GM18508 (cell line): ENCODE results near the gene NT5E.

Experiments
- ATAC-seq: cut with Tn5 transposase; IDR thresholded peaks from one replicate; pipeline ENCODE4 v1.9.1; 2021; ENCODE audit warnings: moderate number of reproducible peaks; ENCODE audit not compliant: insufficient read depth, unreplicated experiment

NT5E gene

DNA sequence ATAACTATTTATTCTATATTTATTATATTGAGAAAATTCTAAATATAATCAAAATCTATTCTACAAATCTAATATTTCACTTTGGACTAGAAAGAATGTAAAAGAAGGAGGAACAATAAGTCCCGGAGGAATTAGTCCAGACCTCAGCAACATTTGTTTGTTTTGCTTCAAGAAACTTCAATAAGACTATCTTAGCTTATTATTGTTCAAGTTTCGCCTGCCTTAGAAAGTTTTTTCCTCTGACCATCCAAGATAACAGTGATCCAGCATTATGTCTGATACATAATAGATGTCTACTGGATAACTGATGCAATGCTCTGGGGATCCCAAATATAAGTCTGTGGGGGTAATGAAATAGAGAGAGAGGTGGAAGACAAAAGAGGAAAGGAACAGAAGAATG is 28.7 kb upstream of the NT5E start:
- no peak for ATAC-seq

DNA sequence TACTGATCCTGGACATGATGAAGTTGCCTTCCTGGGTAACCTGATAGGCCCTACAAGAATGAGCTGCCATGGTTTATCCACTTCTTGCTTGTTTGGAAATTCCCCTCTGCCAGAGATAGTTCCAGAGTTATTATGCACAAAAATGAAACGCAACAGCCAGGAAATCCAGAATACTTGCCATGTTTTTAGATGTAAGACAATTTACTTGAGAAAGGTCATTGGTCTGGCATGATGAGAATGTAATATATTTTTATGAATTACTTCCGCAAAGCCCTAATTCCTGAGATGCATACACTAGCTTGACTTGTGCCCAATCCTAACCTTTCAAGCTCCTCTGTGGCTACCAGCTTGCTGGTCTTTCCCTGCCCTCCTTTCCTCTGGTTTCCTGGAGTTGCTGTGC is 27.9 kb upstream of the NT5E start:
- ATAC-seq: no peak

DNA sequence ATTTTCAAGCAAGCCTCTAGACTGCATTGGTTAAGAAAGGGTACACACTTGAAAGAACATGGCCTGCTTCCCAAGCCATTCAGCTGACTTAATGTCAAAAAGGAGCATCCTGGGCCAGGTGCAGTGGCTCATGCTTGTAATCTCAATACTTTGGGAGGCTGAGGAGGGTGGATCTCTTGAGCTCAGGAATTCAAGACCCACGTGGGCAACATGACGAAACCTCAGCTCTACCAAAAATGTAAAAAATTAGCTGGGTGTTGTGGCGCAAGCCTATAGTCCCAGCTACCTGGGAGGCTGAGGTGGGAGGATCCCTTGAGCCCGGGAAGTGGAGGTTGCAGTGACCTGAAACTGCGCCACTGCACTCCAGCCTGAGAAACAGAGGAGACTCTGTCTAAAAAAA is 26.9 kb upstream of the NT5E start:
- no peak for ATAC-seq

DNA sequence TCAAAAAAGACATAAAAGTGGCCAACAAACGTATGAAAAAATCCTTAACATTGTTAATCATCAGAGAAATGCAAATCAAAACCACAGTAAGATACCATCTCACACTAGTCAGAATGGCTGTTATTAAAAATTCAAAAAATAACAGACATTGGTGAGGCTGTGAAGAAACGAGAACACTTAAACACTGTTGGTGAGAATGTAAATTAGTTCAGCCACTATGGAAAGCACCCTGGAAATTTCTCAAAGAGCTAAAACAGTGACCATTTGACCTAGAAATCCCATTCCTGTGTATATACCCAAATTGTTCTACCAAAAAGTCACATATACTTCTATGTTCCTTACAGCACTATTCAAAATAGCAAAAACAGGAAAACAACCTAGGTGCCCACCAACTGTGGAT is 24.9 kb upstream of the NT5E start:
- ATAC-seq: no peak

DNA sequence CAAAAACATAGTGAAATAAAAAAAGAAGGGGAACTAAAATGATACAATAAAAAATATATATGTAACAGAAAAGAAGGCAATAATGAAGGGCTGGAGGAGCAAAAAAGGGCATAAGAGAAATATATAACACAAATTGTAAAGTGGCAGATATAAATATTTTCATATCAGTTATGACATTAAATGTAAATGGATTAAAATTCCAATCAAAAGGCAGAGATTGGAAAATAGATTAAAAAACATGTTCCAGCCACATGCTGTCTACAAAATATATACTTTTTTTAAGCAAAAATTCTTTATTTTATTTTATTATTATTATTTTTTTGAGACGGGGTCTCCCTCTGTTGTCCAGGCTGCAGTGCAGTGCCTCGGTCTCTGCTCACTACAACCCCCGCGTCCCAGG is 23.9 kb upstream of the NT5E start:
- ATAC-seq: no peak

DNA sequence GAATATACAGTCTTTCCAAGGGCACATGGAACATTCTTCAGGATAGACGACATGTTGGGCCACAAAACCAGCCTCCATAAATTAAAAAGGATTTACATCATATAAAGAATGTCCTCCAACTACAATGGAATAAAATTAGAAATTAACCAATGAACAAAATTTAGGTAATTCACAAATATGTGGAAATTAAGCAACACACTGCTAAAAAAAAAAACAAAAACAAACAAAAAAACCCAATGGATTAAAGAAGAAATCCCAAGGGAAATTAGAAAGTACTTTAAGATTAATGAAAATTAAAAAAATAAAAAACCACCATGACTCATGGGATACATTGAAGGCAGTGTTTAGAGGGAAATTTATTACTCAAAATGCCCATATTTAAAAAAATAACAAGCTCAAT is 21.4 kb upstream of the NT5E start:
- ATAC-seq: no peak

DNA sequence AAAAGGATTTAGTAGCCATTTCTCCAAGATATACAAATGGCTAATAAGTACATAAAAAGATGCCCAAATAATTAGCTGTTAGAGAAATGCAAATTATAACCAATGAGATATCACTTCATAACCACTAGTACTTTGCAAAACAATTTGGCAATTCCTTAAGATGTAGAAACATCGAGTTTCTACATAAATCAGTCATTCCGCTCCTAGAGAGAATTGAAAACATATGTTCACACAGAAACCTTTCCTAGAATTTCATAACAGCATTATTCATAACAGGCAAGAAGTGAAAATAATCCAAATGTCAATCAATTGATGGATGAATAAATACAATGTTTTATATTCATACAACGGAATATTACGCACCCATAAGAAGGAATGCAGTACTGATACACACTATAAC is 20.5 kb upstream of the NT5E start:
- ATAC-seq: no peak

DNA sequence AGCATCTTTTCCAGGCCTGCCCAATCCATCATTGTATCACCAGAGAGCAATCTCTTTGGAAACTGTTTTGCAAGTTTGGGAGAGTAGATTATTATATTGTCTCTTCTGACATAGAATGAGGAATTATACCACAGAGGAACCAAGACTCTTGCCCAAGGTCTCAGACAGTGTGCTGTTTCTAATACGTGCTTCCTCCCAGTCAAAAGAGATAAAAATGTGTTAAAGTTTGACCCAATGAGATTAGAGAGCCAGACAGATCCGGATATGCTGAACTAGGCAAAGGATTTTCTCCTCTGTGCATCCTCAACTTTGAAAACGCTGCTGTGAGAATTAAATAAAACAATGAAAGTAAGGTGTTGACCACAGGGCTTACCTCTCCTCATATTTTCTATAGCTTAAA is 18.6 kb upstream of the NT5E start:
- no peak for ATAC-seq

DNA sequence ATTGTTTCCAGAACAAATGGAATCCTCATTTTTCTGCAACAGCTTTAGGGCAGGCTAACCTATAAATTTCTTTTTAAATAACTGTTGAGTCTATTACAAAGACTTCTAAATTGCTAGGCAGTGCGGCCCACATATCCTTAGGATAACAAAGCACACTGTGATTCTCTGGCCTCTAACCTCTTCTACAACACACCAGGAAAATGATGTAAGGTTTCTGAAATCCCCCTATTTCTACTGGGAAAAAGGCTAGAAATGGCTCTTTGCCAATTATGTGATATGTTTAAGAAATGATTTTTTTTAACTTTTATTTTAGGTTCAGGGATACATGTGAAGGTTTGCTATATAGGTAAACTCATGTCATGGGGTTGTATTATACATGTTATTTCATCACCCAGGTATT is 17.3 kb upstream of the NT5E start:
- no peak for ATAC-seq

DNA sequence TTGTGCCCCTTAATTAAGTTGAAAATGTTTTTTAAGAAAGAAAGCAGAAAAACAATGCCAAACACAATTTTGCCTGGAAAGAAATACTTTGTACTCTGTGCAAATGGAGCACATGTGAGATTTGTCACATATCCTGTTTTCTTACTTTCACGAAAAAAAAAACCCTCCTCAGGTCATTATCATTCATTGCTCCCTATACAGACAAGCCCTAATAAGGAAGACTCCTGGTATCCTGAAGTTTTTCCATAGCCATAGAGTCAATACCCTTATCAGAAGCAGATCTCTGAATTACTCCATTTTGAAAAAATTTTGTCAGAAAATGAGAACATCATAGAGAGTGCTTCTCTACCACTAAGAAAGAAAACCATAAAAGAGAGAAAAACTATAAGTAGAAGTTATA is 14.0 kb upstream of the NT5E start:
- ATAC-seq: no peak

DNA sequence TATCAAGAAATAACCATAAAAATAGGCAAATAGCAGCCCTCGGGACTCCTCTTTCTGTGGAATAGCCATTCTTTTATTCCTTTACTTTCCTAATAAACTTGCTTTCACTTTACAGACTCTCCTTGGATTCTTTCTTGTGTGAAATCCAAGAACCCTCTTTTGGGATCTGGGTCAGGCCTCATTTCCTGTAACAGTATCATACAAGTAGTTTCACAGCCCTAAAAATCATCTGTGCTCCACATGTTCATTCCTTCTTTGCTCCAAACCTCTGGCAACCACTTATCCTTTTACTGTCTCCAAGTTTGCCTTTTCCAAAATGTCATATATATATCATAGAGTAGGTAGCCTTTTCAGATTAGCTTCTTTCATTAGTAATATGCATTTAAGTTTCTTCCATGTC is 13.5 kb upstream of the NT5E start:
- ATAC-seq: no peak

DNA sequence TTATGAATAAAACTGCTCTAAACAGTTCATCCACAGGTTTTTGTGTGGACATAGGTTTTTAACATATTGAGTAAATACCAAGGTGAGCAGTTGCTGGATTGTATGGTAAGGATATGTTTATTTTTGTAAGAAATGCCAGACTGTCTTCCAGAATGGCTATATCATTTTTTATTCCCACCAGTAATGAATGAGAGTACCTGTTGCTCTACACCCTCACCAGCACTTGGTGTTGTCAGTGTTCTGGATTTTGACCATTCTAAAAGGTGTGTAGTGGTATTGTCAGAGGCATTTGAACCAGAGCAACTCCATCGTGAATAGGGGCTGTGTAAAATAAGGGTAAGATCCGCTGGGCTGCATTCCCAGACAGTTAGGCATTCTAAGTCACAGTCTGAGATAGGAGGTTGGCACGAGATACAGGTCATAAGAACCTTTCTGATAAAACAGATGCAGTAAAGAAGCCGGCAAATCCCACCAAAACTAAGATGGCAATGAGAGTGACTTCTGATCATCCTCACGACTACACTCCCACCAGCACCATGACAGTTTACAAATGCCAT is 12.9 kb upstream of the NT5E start:
- no peak for ATAC-seq

DNA sequence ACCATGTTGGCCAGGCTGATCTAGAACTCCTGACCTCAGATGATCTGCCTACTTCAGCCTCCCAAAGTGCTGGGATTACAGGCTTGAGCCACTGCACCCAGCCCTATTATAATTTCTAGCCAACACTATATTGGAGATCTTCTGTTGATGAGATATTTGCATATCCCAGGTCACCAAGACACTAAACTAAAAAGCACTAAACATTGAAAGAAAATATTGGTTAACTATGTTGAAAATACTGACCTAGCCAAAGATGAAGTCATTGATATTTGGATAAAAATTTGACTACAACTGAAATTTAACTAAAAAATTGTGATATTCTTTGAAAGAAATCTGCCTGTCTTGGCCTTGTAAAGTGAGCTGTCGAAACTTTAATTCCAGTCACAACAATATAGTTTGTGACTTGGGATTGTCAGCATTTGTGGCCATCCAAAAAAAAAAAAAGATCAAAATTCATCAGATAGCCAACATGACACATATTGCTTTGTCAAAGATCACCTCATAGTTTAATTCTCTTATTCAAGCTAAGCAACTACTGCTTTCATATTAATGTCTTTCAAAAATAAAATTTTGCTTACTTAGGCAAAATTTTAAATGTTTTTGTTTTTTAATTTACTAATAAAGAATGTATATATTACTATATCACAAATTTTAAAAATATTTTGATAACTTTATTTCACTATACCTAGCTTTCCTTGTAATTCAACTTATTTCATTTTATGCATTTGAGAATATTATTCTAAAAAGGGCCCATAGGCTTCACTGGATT is 6.3 kb upstream of the NT5E start:
- ATAC-seq: no peak

DNA sequence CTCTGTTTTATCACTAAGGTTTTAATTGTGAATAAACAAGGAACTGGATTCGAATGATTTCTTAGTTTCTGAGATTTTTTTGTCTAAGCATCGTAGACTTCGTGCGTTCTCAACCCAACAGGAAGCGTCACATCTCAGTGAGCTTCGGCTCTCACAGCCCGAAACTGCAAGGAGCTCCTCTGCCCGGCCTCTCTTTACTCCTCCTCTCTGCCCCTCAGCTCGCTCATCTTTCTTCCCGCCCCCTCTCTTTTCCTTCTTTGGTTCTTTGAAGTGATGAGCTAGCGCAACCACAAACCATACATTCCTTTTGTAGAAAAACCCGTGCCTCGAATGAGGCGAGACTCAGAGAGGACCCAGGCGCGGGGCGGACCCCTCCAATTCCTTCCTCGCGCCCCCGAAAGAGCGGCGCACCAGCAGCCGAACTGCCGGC is 480 bp upstream of the NT5E start:
- peak; percentile 62 for ATAC-seq

DNA sequence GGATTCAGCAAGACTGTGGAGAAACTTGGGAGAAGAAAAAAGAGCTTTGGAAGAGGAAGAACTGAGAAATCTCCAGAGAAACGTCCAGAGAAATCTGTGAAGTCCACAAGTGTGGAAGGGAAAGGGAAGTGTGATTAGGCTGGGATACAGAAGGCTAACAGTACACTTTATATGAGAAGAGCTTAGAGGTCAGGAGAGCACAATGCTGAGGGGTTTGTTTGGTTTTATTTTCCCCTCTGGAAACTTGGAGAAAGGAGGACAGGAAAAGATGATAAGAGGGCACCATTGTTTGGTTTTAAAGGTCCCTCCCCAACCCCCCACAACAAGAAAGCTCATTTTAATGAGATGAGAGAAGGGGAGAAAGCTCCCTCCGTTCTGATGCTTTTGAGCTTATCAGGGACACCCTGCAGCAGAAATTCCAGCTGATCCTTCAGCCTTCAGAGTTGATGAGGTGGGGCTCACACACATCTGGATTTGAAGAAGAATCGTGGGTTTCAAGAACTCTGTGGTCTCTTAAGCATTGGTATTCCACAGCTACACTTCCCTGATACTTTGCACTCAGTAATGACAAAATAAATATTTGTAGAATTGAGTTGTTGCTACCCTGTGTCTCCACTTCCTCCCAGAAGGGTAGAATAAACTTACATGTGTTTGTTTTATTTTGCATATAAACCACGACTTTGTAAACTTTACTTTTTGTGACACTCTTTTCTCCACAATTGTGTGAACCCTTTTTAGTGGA is 1.9 kb downstream of the NT5E start:
- ATAC-seq: no peak

DNA sequence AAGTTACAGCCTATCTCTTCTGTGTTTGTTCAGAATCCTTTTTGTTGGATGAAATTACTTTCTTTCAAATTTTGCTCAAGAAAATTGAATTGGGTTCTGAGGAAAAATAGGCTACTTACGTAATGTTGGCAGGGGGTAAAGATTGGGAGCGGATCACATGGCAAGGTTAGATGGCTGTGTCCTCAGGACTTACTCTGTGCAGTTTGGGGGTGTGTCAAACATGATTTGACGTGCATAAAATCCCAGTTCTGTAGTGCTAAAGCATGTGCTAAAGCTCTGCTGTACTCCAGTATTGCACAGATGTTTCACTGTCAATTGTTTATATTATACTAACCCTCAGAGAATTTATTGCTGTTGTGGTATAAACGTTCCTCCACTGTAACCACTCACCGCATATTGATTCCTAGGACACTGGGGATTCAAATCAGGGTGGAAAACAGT is 2.6 kb downstream of the NT5E start:
- no peak for ATAC-seq

DNA sequence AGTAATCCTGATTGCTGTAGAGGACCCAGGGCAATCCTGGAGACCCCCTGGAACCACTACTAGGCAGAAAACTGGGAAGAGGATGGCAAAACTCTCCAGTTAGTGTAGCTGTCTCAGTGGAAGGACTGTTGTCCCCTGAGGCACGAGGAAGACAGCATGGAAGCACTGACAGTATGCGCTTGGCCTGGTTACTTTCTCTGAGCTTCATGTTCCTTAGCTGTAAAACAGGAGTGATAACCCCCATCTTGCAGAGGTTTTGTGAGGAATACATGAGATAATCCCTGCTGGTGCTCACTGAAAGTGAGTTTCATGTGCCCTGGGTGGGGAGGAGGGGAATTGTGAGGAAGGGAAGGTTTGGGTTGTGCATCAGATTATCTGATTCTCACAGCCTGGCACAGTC is 3.2 kb downstream of the NT5E start:
- no peak for ATAC-seq

DNA sequence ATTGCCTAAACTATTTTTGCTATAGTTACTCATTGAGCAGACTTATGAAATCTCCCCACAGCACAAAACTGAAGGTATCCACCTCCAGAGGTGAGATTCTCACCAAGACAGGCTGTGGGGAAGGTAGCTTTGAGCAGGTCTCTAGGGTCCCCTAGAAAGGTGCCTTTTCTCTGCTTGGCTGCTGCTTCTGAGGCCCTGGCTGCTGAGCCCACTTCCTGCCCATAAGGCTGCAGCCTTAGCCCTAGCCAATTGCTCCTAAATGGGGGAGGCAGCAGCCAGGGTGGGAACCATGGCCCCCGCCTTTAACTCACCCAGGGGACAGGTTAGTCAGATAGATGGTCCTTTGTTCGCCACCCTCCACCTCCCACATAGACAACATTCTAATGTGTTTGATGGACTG is 3.6 kb downstream of the NT5E start:
- no peak for ATAC-seq

DNA sequence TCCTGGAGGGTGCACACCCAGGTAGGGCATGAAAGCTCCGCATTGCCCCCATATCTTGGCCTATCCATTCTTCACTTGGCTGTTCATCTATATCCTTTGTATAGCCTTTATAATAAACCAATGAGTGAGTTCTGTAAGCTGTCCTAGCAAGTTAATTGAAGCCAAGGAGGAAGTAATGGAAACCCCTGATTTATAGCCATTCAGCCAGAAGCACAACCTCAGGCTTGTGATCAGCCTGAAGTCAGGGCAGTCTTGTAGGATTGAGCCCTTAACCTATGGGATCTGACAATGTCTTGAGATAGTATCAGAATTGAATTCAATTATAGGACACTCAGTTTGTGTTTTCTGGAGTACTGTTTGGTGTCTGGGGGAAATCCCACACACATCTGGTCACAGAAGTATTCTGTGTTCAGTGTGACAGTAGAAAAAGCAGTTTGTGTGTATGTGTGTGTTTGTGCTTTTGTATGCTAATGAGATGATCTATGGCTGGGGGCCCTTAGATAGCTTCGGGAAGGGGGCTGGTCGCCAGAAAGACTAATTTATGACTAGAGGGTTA is 5.7 kb downstream of the NT5E start:
- no peak for ATAC-seq

DNA sequence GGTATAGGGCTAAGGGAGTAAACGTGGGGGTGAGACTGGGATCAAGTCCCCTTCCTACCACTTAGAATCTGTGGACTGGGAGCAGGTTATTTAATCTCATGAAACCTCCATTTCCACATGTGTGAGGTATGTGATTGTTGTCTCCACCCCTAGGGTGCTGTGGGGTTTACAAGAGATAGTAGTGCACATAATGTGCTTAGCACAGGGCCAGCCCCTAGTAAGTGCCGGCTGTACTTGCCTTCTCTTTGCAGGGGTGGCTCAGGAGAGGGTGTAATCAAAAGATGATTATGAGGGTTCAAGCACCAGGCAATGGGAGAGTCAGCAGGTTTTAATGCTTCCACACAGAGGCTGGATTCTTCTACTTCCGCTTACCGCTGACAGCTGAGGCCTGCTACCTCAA is 6.9 kb downstream of the NT5E start:
- no peak for ATAC-seq

DNA sequence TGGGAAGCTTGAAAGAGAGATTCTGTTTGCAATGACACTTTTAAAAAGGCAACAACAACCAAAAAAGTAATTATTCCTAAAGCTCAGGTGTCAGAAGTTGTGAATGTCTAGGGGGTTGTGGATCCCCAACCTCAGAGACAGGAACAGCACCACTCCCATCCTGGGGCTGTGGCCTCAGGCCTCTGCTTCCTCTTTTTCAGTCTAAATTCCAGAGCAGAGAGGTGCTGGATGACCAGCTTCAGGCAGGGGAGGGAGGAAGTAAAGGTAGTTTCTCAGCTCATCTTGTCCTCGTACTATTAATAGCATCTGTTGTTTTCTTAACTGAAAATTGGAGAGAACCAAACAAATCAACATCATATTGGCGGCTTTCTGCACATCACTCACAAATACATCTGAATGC is 8.3 kb downstream of the NT5E start:
- ATAC-seq: no peak
